Chondrocyte (in vitro differentiated cells): Measurements from ENCODE around the gene DYNC2LI1. TPM values are rescaled to one million over a fixed set of nuclear protein-coding genes. Genes with fewer than 3 reads are reported as not detected.

Experiments
- DNase-seq: peaks from one replicate; pipeline ENCODE4 v3.0.0; 2021; ENCODE audit warnings: mixed read lengths, low spot score
- H3K27ac Mint-ChIP-seq: one replicate; pipeline ENCODE4 v1.8.0; 2021; ENCODE audit warnings: mild to moderate bottlenecking, moderate library complexity, mixed read lengths; ENCODE audit not compliant: unreplicated experiment
- H3K27me3 Mint-ChIP-seq: 2 replicates; pipeline ENCODE4 v1.8.0; 2021; ENCODE audit warnings: low read depth, mixed read lengths
- H3K36me3 Mint-ChIP-seq: 2 replicates; pipeline ENCODE4 v1.8.0; 2021; ENCODE audit warnings: low read depth, mixed read lengths
- H3K4me1 Mint-ChIP-seq: 2 replicates; pipeline ENCODE4 v1.8.0; 2021; ENCODE audit warnings: low read depth, mild to moderate bottlenecking, mixed read lengths
- H3K4me3 Mint-ChIP-seq: one replicate; pipeline ENCODE4 v1.8.0; 2021; ENCODE audit warnings: mild to moderate bottlenecking, moderate library complexity, mixed read lengths; ENCODE audit not compliant: unreplicated experiment
- H3K9me3 Mint-ChIP-seq: 2 replicates; pipeline ENCODE4 v1.8.0; 2021; ENCODE audit warnings: low read depth, mixed read lengths
- CTCF ChIP-seq: fragments of 200-600 bp; sonication (generic); IDR thresholded peaks from 2 replicates; pipeline ENCODE4 v1.5.0; 2021; ENCODE audit warnings: antibody characterized with exemption, mild to moderate bottlenecking, moderate library complexity
- total RNA-seq: library from RNA; stranded (reverse); gene quantifications from 3 replicates; pipeline ENCODE4 v1.2.1, GENCODE V29; 2021

Gene DYNC2LI1
- total RNA-seq, 1 donor from 2014 or later, result 10.8 TPM

DNA sequence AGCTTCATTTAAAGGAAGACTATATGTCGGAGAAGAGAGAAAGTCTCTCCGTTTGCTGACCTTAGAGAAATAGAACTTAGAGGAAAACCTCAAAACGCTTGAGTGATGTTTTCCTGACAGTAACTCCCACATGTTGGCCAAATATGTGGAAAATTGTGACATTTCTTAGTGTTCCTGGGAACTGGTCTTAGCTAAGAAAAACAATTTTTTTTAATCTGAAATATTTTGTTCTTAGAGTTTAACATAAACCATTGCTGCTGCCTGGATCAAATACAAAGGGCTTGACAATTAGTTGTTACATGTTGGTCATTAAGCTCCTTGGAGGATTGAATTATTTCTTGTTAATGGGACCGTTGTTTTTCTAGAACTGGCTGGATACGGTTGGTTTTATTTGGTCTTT, 16.3 kb downstream of the DYNC2LI1 start:
- peak overlapping the region; percentile 70 for H3K27ac Mint-ChIP-seq
- no peak for DNase-seq
- peaks cover 8% of the 10 kb centered on the region for H3K36me3 Mint-ChIP-seq
- no peak for TF ChIP-seq CTCF
- no peaks in the 10 kb centered on the region for H3K27me3 Mint-ChIP-seq
- no peaks in the 10 kb centered on the region for H3K9me3 Mint-ChIP-seq
- H3K4me3 Mint-ChIP-seq, result no peak overlapping the region
- H3K4me1 Mint-ChIP-seq, result peaks cover 37% of the 10 kb centered on the region

DNA sequence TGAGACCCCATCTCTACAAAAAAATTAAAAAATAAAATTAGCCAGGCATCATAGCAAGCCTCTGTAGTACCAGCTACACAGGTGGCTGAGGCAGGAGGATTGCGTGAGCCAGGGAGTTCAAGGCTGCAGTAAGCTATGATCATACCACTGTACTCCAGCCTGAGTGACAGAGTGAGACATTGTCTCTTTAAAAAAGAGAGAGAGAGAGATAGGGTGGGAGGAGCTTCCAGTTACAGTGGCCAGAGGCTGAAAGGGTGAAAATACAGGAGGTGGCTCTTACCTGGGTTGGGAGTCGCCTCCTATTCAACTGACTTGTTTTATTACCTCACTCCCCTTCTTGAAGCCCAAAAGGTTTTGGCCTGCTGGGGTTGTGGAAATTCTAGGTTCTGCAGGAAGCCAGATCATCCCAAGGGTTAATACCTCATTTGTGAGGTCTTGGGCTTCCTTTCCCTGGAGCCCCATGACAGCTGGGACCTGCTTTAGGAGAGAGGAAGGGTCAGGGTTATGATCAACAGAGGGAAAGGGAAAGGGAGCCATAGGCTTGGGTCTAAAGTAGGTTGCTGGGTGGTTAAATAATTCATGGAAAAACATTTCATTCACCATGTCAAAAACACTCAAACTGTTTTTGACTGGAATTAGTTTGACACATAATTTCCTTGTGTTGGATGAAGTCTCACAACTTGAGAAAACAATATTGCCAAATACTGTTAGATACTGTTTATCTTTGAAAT, 17.4 kb downstream of the DYNC2LI1 start:
- H3K4me3 Mint-ChIP-seq, result no peak overlapping the region
- H3K9me3 Mint-ChIP-seq, result no peaks in the 10 kb centered on the region
- H3K27me3 Mint-ChIP-seq, result no peaks in the 10 kb centered on the region
- no peak for TF ChIP-seq CTCF
- H3K36me3 Mint-ChIP-seq, result peaks cover 11% of the 10 kb centered on the region
- H3K27ac Mint-ChIP-seq, result peak overlapping the region; percentile 20
- DNase-seq, result no peak
- peaks cover 37% of the 10 kb centered on the region for H3K4me1 Mint-ChIP-seq

- TF ChIP-seq CTCF, result no peak
- no peaks in the 10 kb centered on the region for H3K9me3 Mint-ChIP-seq
- no peak overlapping the region for H3K27ac Mint-ChIP-seq
- no peak for DNase-seq
- no peaks in the 10 kb centered on the region for H3K27me3 Mint-ChIP-seq
- no peak overlapping the region for H3K4me3 Mint-ChIP-seq
- peaks cover 35% of the 10 kb centered on the region for H3K4me1 Mint-ChIP-seq
- peaks cover 11% of the 10 kb centered on the region for H3K36me3 Mint-ChIP-seq
Observed at GRCh38 chr2:43792653-43793052, 18.8 kb downstream of the DYNC2LI1 start.

- H3K36me3 Mint-ChIP-seq, result peaks cover 11% of the 10 kb centered on the region
- H3K4me1 Mint-ChIP-seq, result peaks cover 16% of the 10 kb centered on the region
- H3K4me3 Mint-ChIP-seq, result no peak overlapping the region
- no peak for DNase-seq
- no peak overlapping the region for H3K27ac Mint-ChIP-seq
- no peaks in the 10 kb centered on the region for H3K27me3 Mint-ChIP-seq
- no peaks in the 10 kb centered on the region for H3K9me3 Mint-ChIP-seq
- TF ChIP-seq CTCF, result no peak
Observed at GRCh38 chr2:43794956-43795355, 21.1 kb downstream of the DYNC2LI1 start.

- Mint-ChIP-seq H3K27ac (no peak overlapping the region), H3K9me3 (no peaks in the 10 kb centered on the region), H3K36me3 (peaks cover 11% of the 10 kb centered on the region), H3K27me3 (no peaks in the 10 kb centered on the region), H3K4me1 (peaks cover 3% of the 10 kb centered on the region), H3K4me3 (no peak overlapping the region)
- no peak for DNase-seq
- TF ChIP-seq CTCF, result no peak
Observed at GRCh38 chr2:43796206-43796605, 22.4 kb downstream of the DYNC2LI1 start.
